BLaER1 (cell line): ENCODE data around the gene GJA5.

ENCODE experiments used
- H3K27ac ChIP-seq: shearing (Covaris generic); formaldehyde crosslinking; 2 replicates; pipeline ENCODE4 v1.8.1; 2022
- H3K27me3 ChIP-seq: shearing (Covaris generic); formaldehyde crosslinking; 2 replicates; pipeline ENCODE4 v1.8.1; 2022
- H3K36me3 ChIP-seq: shearing (Covaris generic); formaldehyde crosslinking; 2 replicates; pipeline ENCODE4 v1.8.1; 2022
- H3K4me1 ChIP-seq: shearing (Covaris generic); formaldehyde crosslinking; 2 replicates; pipeline ENCODE4 v1.8.1; 2022
- H3K4me2 ChIP-seq: shearing (Covaris generic); formaldehyde crosslinking; 2 replicates; pipeline ENCODE4 v1.8.1; 2022
- H3K4me3 ChIP-seq: shearing (Covaris generic); formaldehyde crosslinking; 2 replicates; pipeline ENCODE4 v1.8.1; 2022
- H3K9ac ChIP-seq: shearing (Covaris generic); formaldehyde crosslinking; 2 replicates; pipeline ENCODE4 v1.8.1; 2022
- H3K9me3 ChIP-seq: shearing (Covaris generic); formaldehyde crosslinking; 2 replicates; pipeline ENCODE4 v1.8.1; 2022
- H4K20me1 ChIP-seq: shearing (Covaris generic); formaldehyde crosslinking; 2 replicates; pipeline ENCODE4 v1.8.1; 2022
- Cebpa-rat ChIP-seq: shearing (Covaris generic); IDR thresholded peaks from 2 replicates; pipeline ENCODE4 v1.8.1; 2022

The GJA5 gene

DNA sequence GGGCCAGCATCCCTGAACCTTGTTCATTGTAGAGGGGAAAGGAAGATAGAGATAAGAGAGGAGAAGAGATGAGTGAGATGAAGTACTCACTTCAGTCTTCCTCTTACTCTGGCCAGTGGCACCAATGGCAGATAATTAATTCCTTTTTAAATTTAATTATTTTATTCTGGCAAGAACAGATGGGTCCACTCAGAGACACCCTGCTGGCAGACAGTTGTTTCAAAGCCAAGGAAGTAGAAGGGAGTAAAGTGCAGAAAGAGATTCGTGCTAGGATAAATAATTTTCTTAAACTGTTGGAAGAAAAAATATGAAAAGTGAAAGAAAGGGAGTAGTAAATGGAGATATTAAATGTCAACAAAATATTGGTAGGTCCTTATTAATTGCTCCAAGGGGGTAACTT, 7.7 kb upstream of the GJA5 start:
- Histone ChIP-seq H3K9ac (no peak overlapping the region), H3K4me3 (no peak overlapping the region), H3K36me3 (no peaks in the 10 kb centered on the region), H3K9me3 (no peaks in the 10 kb centered on the region), H3K4me1 (peaks cover 51% of the 10 kb centered on the region), H4K20me1 (no peaks in the 10 kb centered on the region), H3K27ac (no peak overlapping the region), H3K27me3 (no peaks in the 10 kb centered on the region), H3K4me2 (no peak overlapping the region)
- no peak for TF ChIP-seq Cebpa-rat

GRCh38 chr1:147762233-147763024, 2.0 kb upstream of the GJA5 start:
- Histone ChIP-seq H4K20me1 (no peaks in the 10 kb centered on the region), H3K9me3 (no peaks in the 10 kb centered on the region), H3K9ac (peak overlapping the region; percentile 58; the same call in 1 of the 2 replicates), H3K27ac (peak overlapping the region; percentile 71), H3K36me3 (no peaks in the 10 kb centered on the region), H3K4me1 (peaks cover 58% of the 10 kb centered on the region), H3K4me3 (peak overlapping the region; percentile 49; the same call in 1 of the 2 replicates), H3K27me3 (no peaks in the 10 kb centered on the region), H3K4me2 (peak overlapping the region; percentile 91)
- TF ChIP-seq Cebpa-rat = no peak

DNA sequence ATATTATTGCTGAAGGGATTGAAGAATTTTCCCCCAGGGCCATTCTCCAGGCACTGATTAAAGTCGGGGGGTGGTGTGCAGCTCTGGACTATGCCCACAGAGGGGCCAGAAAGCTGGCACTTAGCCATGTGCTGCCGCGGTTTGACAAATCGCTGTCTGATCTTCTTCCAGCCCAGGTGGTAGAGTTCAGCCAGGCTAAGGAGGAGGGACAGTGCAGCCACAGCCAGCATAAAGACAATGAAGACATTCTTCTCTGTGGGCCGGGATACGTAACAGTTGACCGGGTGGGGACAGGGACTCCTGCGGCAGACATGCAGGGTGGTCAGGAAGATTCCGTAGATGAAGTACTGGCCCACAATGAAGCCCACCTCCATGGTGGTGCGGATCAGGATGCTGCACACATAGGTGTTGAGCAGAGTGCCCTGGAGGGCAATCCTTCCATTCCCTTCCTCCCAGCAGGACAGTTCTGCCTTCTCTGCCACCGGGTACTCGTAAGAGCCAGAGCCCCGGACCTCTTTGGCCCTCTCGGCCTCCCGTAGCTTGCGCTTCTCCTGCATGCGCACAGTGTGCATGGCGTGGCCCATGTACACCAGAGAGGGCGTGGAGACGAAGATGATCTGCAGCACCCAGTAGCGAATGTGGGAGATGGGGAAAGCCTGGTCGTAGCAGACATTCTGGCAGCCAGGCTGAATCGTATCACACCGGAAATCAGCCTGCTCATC, 1.9 kb downstream of the GJA5 start:
- Histone ChIP-seq H3K4me2 (no peak overlapping the region), H4K20me1 (no peaks in the 10 kb centered on the region), H3K36me3 (no peaks in the 10 kb centered on the region), H3K9me3 (no peaks in the 10 kb centered on the region), H3K27me3 (no peaks in the 10 kb centered on the region), H3K27ac (no peak overlapping the region), H3K4me3 (no peak overlapping the region), H3K4me1 (peaks cover 67% of the 10 kb centered on the region), H3K9ac (no peak overlapping the region)
- TF ChIP-seq Cebpa-rat = no peak

DNA sequence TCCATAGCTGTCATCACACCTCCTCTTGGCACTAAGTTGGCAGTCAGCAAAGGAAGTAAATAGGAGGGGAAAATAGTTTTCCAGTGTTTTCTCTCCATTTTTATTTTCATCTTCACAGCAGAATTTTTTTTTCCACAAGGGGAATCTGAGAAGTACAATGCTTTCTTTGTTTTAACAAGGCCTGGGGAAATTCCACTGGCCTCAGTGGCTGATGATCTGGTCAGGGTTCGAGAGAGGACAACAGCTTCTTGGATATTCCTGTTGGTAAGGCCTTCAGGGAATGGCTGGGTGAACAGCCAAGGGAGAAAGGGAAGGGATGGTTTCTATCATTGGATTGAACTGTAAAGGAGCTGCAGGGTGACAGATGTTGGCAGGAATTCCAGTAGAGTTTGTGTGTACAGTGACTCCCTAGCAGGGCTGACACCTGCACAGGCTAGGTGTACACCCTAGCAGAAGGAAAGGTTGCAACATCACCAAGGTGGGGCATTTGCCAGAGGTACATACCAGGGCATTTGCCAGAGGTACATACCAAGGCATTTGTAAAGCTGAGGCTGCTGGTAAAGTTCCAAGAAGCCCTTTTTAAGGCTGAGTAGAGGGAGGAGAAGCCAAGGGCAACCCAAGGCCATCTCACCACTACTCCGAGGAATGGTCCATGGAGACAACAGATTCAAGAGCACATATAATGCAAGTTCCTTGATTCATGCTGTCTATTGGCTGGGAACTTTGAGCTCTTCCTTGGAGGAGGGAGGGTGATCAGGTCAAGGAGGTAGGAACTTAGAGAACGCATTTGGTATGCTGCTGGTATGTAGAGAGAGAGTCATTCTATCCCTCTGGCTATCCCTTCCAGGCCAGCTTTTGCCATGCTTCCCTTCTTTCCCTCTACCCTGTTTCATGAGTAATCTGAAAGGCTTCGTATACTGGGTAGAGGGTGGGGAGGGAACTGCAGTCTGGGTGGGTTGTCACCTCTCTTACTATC, 3.1 kb downstream of the GJA5 start:
- H3K27ac ChIP-seq = peak overlapping the region; percentile 42; the same call in 1 of the 2 replicates
- H3K9me3 ChIP-seq = no peaks in the 10 kb centered on the region
- peak overlapping the region; percentile 79 for H3K4me2 ChIP-seq
- no peaks in the 10 kb centered on the region for H4K20me1 ChIP-seq
- H3K4me1 ChIP-seq = peaks cover 59% of the 10 kb centered on the region
- no peak overlapping the region for H3K9ac ChIP-seq
- no peak overlapping the region for H3K4me3 ChIP-seq
- H3K36me3 ChIP-seq = no peaks in the 10 kb centered on the region
- no peaks in the 10 kb centered on the region for H3K27me3 ChIP-seq
- TF ChIP-seq Cebpa-rat = no peak

DNA sequence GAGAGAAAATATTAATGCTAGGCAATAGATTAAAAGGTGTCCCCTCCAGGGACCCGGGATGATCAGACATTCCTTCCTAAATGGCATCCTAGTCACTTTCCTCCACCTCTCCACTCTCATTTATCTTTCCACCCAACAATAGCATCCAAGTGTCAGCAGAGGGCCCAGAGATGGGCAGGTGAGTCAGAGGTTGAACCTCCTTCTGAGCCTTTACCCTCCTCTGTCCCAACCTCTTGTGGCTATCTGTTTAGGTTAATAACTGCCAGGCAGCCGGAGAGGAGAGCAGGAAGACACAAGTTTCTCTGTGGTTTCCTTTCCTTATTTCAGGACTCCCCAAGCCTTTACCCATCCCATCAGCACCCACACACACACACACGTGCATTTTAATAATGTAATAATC, 4.1 kb downstream of the GJA5 start:
- Histone ChIP-seq H3K4me2 (peak overlapping the region; percentile 79), H4K20me1 (no peaks in the 10 kb centered on the region), H3K36me3 (no peaks in the 10 kb centered on the region), H3K4me1 (peaks cover 54% of the 10 kb centered on the region), H3K9ac (peak overlapping the region; percentile 6; the same call in 1 of the 2 replicates), H3K27ac (peak overlapping the region; percentile 42; the same call in 1 of the 2 replicates), H3K9me3 (no peaks in the 10 kb centered on the region), H3K27me3 (no peaks in the 10 kb centered on the region), H3K4me3 (0 out of 2 replicates have a peak overlapping the region, but pooled peaks have one; percentile 8)
- TF ChIP-seq Cebpa-rat = no peak

DNA sequence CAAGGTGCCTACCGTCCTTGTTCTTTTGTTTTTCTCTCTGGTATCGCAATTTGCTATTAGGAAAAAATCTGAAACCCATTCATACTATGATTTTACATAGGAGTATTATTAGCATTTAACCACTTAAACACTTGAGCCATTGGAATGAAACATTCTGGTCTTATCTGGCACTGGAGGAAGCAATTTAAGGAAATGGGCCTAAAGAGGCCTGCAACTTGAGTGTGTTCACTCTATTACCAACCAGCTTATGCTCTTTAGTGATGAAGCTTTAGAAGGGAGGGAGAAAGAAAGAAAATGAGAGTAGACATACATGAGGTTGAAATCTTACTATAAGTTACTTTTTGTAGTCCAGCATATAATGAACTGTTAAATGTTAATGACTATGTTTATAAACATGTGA, 5.7 kb downstream of the GJA5 start:
- no peak for TF ChIP-seq Cebpa-rat
- Histone ChIP-seq H3K4me1 (peaks cover 39% of the 10 kb centered on the region), H3K9me3 (no peaks in the 10 kb centered on the region), H3K4me2 (no peak overlapping the region), H3K27me3 (no peaks in the 10 kb centered on the region), H3K9ac (no peak overlapping the region), H3K36me3 (no peaks in the 10 kb centered on the region), H3K4me3 (no peak overlapping the region), H4K20me1 (no peaks in the 10 kb centered on the region), H3K27ac (no peak overlapping the region)

GRCh38 chr1:147753081-147753480, 7.3 kb downstream of the GJA5 start:
- Histone ChIP-seq H3K4me3 (no peak overlapping the region), H3K4me2 (no peak overlapping the region), H3K36me3 (no peaks in the 10 kb centered on the region), H3K27me3 (no peaks in the 10 kb centered on the region), H3K27ac (no peak overlapping the region), H4K20me1 (no peaks in the 10 kb centered on the region), H3K9ac (no peak overlapping the region), H3K9me3 (no peaks in the 10 kb centered on the region), H3K4me1 (peaks cover 29% of the 10 kb centered on the region)
- TF ChIP-seq Cebpa-rat = no peak

- TF ChIP-seq Cebpa-rat = no peak
- Histone ChIP-seq H3K9me3 (no peaks in the 10 kb centered on the region), H3K9ac (no peak overlapping the region), H4K20me1 (no peaks in the 10 kb centered on the region), H3K4me2 (no peak overlapping the region), H3K27me3 (no peaks in the 10 kb centered on the region), H3K4me1 (peaks cover 29% of the 10 kb centered on the region), H3K27ac (no peak overlapping the region), H3K4me3 (no peak overlapping the region), H3K36me3 (no peaks in the 10 kb centered on the region)
These were observed 7.9 kb downstream of the GJA5 start for GRCh38 chr1:147752511-147752910.

GRCh38 chr1:147751346-147751745, 9.1 kb downstream of the GJA5 start:
- H3K4me1 ChIP-seq = peaks cover 17% of the 10 kb centered on the region
- H3K4me3 ChIP-seq = no peak overlapping the region
- no peak overlapping the region for H3K9ac ChIP-seq
- TF ChIP-seq Cebpa-rat = no peak
- no peak overlapping the region for H3K4me2 ChIP-seq
- H4K20me1 ChIP-seq = no peaks in the 10 kb centered on the region
- H3K27ac ChIP-seq = no peak overlapping the region
- no peaks in the 10 kb centered on the region for H3K36me3 ChIP-seq
- no peaks in the 10 kb centered on the region for H3K9me3 ChIP-seq
- H3K27me3 ChIP-seq = no peaks in the 10 kb centered on the region
